GM12878 (cell line): ENCODE data around the gene NFATC2.

Source experiments
- BMI1 ChIP-seq: fragments of 450-650 bp; IDR thresholded peaks from 2 replicates; pipeline ENCODE4 v1.6.1; 2016; ENCODE audit warnings: mild to moderate bottlenecking, moderate library complexity, borderline replicate concordance
- BRCA1 ChIP-seq: IDR thresholded peaks from 2 replicates; pipeline ENCODE4 v1.6.1; 2011; ENCODE audit warnings: low read depth, low read length, improper control_type of control experiment
- CEBPB ChIP-seq, 2 experiments: fragments of 150-350 bp in 1 of 2; IDR thresholded peaks; 2 replicates each; pipeline ENCODE4 v1.6.1; 2012 to 2014; ENCODE audit warnings: low read depth in 2 of 2, low read length in 2 of 2, borderline replicate concordance in 1 of 2, inconsistent platforms in 1 of 2
- CTCF ChIP-seq, 3 experiments: IDR thresholded peaks in 2 of 3; conservative IDR thresholded peaks in 1 of 3; 2 replicates each; pipeline ENCODE4 v1.5.1; 2011; ENCODE audit warnings: low read depth in 3 of 3, low read length in 3 of 3, mild to moderate bottlenecking in 3 of 3, control low read depth in 2 of 3, moderate library complexity in 2 of 3, inconsistent platforms in 1 of 3, mixed read lengths in 1 of 3; ENCODE audit not compliant: control insufficient read depth in 2 of 3, insufficient read depth in 1 of 3; ENCODE audit errors: extremely low read depth in 1 of 3
- ELK1 ChIP-seq: IDR thresholded peaks from 2 replicates; pipeline ENCODE4 v1.6.1; 2012; ENCODE audit warnings: low read depth, low read length, improper control_type of control experiment
- EZH2 ChIP-seq: IDR thresholded peaks from 2 replicates; pipeline ENCODE4 v1.6.1; 2012; ENCODE audit warnings: low read depth, mild to moderate bottlenecking, control low read depth, inconsistent platforms, low read length, borderline replicate concordance; ENCODE audit not compliant: control insufficient read depth
- FOXM1 ChIP-seq: IDR thresholded peaks from 2 replicates; pipeline ENCODE4 v1.6.1; 2012; ENCODE audit warnings: low read depth, mild to moderate bottlenecking, inconsistent platforms, low read length, moderate library complexity
- GABPA ChIP-seq: IDR thresholded peaks from 2 replicates; pipeline ENCODE4 v1.6.1; 2014; ENCODE audit warnings: antibody characterized with exemption, low read depth, mild to moderate bottlenecking, inconsistent platforms
- JUNB ChIP-seq: IDR thresholded peaks from 2 replicates; pipeline ENCODE4 v1.6.1; 2016; ENCODE audit warnings: antibody characterized with exemption, mild to moderate bottlenecking
- PAX5 ChIP-seq: IDR thresholded peaks from 2 replicates; pipeline ENCODE4 v1.6.1; 2011; ENCODE audit warnings: low read depth, low read length, borderline replicate concordance
- POLR2A ChIP-seq: IDR thresholded peaks from 2 replicates; pipeline ENCODE4 v1.6.1; 2011; ENCODE audit warnings: low read depth, mild to moderate bottlenecking, low read length
- ZNF274 ChIP-seq: IDR thresholded peaks from one replicate; pipeline ENCODE4 v1.8.0; 2011; ENCODE audit not compliant: insufficient read length, insufficient read depth

GRCh38 chr20:51497542-51498467 is 44.7 kb downstream of the NFATC2 start:
- TF ChIP-seq GABPA (peak; percentile 30; the same call in 1 of the 2 replicates), BMI1 (peak; percentile 51; the same call in 1 of the 2 replicates), FOXM1 (peak; percentile 83), ZNF274 (no peak), BRCA1 (no peak), JUNB (peak; percentile 78), CTCF (IDR thresholded peaks at IDR 0.05 in 2 of 3, conservative IDR thresholded peaks at IDR 0.05 in 1 of 3; ENCODE audit: control insufficient read depth in 2 of 3, extremely low read depth in 1 of 3, insufficient read depth in 1 of 3, low read depth in 3 of 3, low read length in 3 of 3) (no peak), PAX5 (no peak), ELK1 (no peak), EZH2 (no peak), POLR2A (no peak), CEBPB (IDR thresholded peaks at IDR 0.05; ENCODE audit: borderline replicate concordance in 1 of 2, low read depth in 2 of 2, low read length in 2 of 2) (no peak)
